Endothelial cell (in vitro differentiated cells): ENCODE data around the gene OCA2. TPM values are rescaled to one million over a fixed set of nuclear protein-coding genes. Genes with fewer than 3 reads are reported as not detected.

Experiments used
- DNase-seq: peaks from one replicate; pipeline ENCODE4 v3.0.0; 2021; ENCODE audit warnings: low spot score
- H3K27ac Mint-ChIP-seq: one replicate; pipeline ENCODE4 v1.8.0; 2021; ENCODE audit warnings: mixed read lengths, inconsistent platforms; ENCODE audit not compliant: unreplicated experiment
- H3K27me3 Mint-ChIP-seq: one replicate; pipeline ENCODE4 v1.8.0; 2021; ENCODE audit warnings: mild to moderate bottlenecking, moderate library complexity, mixed read lengths, inconsistent platforms; ENCODE audit not compliant: unreplicated experiment
- H3K36me3 Mint-ChIP-seq: one replicate; pipeline ENCODE4 v1.8.0; 2021; ENCODE audit warnings: mild to moderate bottlenecking, low read depth, mixed read lengths, inconsistent platforms; ENCODE audit not compliant: unreplicated experiment
- H3K4me1 Mint-ChIP-seq: one replicate; pipeline ENCODE4 v1.8.0; 2021; ENCODE audit warnings: mild to moderate bottlenecking, mixed read lengths, inconsistent platforms; ENCODE audit not compliant: unreplicated experiment
- H3K4me3 Mint-ChIP-seq: one replicate; pipeline ENCODE4 v1.8.0; 2021; ENCODE audit warnings: mild to moderate bottlenecking, mixed read lengths, inconsistent platforms; ENCODE audit not compliant: unreplicated experiment
- H3K9me3 Mint-ChIP-seq: one replicate; pipeline ENCODE4 v1.8.0; 2021; ENCODE audit warnings: mixed read lengths, inconsistent platforms; ENCODE audit not compliant: unreplicated experiment
- total RNA-seq: library from RNA; stranded (reverse); fragmentation: NEBNext Ultra II Directional; extraction: Animal tissue kit (Norgen Biotek cat#: 25700); gene quantifications from one replicate; pipeline ENCODE4 v1.2.1, GENCODE V29; 2021; ENCODE audit not compliant: unreplicated experiment
- TF ChIP-seq, protein P1 (sequence below): fragments of 200-600 bp; sonication (generic); IDR thresholded peaks from one replicate; pipeline ENCODE4 v1.5.0; 2021; ENCODE audit warnings: antibody characterized with exemption; ENCODE audit not compliant: unreplicated experiment

The OCA2 gene
- total RNA-seq, 1 donor from 2014 or later: not detected

DNA sequence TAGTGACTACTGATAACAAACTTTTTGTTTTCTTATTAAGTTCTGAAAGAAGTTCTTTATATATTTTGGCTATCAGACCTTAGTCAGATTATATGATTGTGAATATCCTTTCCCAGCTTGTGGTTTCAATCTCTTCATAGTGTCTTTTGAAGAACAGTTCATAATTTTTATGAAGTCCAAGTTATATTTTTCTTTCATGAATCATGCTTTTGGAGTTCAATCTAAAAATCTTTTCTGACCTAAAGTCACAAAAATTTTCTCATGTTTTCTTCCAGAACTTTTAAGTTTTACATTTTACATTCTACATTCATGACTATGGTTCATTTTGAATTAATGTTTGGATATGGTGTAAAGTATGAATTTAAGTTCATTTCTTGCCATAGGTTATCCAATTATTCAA lies 34.2 kb upstream of the OCA2 start:
- Mint-ChIP-seq H3K4me3 (no peak overlapping the region), H3K36me3 (peaks cover 34% of the 10 kb centered on the region), H3K27me3 (peaks cover 3% of the 10 kb centered on the region), H3K4me1 (no peaks in the 10 kb centered on the region), H3K27ac (no peak overlapping the region), H3K9me3 (no peaks in the 10 kb centered on the region)
- DNase-seq: no peak
- TF ChIP-seq, protein P1, sequence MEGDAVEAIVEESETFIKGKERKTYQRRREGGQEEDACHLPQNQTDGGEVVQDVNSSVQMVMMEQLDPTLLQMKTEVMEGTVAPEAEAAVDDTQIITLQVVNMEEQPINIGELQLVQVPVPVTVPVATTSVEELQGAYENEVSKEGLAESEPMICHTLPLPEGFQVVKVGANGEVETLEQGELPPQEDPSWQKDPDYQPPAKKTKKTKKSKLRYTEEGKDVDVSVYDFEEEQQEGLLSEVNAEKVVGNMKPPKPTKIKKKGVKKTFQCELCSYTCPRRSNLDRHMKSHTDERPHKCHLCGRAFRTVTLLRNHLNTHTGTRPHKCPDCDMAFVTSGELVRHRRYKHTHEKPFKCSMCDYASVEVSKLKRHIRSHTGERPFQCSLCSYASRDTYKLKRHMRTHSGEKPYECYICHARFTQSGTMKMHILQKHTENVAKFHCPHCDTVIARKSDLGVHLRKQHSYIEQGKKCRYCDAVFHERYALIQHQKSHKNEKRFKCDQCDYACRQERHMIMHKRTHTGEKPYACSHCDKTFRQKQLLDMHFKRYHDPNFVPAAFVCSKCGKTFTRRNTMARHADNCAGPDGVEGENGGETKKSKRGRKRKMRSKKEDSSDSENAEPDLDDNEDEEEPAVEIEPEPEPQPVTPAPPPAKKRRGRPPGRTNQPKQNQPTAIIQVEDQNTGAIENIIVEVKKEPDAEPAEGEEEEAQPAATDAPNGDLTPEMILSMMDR: no peak

DNA sequence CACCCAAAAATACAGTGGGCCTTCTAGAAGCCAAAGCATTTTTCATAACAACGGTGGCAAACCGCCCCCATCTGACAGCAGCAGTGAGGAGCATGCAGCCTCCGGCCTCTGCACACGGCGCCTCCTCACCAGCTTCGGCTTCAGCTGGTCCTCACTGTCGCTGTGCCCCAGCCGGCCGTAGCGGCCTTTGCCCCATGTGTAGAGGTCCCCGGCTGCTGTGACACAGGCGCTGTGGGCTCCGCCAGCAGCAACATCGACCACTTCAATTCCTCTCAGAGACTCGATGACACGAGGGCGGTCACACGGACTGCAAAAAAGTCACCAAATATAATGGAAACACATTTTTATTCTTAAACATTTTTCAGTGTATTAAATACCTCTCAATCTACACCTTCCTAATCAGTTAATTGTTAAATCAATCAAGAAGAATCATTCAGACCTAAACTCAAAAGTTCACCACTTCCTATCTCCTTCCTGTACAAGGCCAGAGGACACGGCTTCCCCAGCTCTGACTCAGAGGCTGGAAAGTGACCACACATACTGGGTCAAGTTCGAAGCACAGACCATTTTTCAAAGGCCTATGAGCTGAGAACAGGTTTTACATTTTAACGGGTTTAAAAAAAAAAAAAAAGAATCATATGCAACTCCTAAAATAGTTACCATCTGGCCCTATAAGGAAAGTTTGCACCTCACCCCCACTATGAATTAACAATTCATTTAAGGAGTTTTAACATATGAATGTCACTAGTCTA lies 33.6 kb upstream of the OCA2 start:
- DNase-seq: no peak
- no peak overlapping the region for H3K4me3 Mint-ChIP-seq
- no peaks in the 10 kb centered on the region for H3K9me3 Mint-ChIP-seq
- H3K27ac Mint-ChIP-seq: no peak overlapping the region
- TF ChIP-seq, protein P1: no peak
- peaks cover 34% of the 10 kb centered on the region for H3K36me3 Mint-ChIP-seq
- peaks cover 3% of the 10 kb centered on the region for H3K27me3 Mint-ChIP-seq
- no peaks in the 10 kb centered on the region for H3K4me1 Mint-ChIP-seq

DNA sequence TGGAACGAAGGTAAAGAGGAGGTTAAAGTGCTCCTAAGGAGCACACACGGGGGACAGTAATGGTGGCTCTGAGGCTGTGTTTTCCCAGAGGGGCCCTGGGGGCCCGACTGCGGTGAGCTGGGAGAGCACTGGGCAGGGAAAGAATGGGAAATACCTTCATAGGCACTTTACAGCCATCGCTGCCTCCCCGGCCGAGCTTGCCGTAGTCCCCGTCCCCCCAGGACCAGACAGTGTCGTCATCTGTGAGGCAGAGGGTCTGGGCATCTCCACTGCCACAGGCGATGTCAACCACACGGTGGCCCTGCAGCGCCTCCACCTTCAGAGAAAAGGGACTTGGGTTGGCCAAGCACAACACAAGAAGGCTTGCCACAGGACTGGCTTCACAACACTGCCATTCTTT lies 32.8 kb upstream of the OCA2 start:
- peaks cover 33% of the 10 kb centered on the region for H3K36me3 Mint-ChIP-seq
- H3K4me3 Mint-ChIP-seq: no peak overlapping the region
- H3K4me1 Mint-ChIP-seq: no peaks in the 10 kb centered on the region
- H3K27ac Mint-ChIP-seq: no peak overlapping the region
- TF ChIP-seq, protein P1: no peak
- H3K9me3 Mint-ChIP-seq: no peaks in the 10 kb centered on the region
- H3K27me3 Mint-ChIP-seq: peaks cover 3% of the 10 kb centered on the region
- DNase-seq: no peak

DNA sequence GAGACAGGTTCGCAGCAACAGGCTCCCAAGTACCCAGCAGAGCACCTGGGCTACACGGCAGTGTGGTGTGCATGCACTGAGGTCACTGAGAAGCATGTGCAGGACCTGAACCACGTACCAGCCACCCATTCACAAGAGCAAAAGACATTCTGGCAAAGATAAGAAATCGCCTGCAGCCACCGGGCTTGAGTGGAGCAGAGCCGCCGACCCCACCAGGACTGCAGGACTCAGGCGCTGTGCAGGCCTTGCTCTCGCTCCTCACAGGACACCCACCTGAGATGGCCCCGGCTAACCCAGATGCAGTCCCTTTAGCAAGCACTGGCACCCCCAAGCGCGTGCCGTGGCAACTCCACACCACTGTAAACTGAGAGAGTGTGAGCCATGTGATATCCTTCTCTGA lies 32.3 kb upstream of the OCA2 start:
- Mint-ChIP-seq H3K4me3 (no peak overlapping the region), H3K27me3 (peaks cover 3% of the 10 kb centered on the region), H3K27ac (no peak overlapping the region), H3K9me3 (no peaks in the 10 kb centered on the region), H3K4me1 (no peaks in the 10 kb centered on the region), H3K36me3 (peaks cover 31% of the 10 kb centered on the region)
- TF ChIP-seq, protein P1: no peak
- no peak for DNase-seq

DNA sequence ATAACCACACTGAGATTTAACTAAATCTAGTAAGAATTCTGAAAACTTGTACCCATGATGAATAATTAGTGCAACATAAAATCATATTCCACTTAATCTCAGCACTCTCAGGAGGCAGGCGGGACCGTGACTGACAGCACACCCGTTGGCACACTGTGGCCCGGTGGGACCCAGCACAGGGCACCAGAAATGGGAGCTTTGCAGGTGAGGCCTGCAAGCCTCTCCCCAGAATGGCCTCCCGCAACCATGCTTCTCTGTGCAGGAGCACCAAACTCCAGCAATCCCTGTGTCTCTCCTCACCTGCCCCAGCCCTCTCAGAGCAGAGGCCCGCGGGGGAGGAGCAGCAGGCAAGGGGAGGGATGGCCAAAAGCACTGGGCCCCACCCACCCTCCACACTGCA lies 31.5 kb upstream of the OCA2 start:
- Mint-ChIP-seq H3K4me3 (no peak overlapping the region), H3K9me3 (no peaks in the 10 kb centered on the region), H3K27me3 (peaks cover 4% of the 10 kb centered on the region), H3K27ac (no peak overlapping the region), H3K36me3 (peaks cover 31% of the 10 kb centered on the region), H3K4me1 (no peaks in the 10 kb centered on the region)
- TF ChIP-seq, protein P1: no peak
- no peak for DNase-seq
